ENCODE measurements around the gene SLC25A38.

DNA sequence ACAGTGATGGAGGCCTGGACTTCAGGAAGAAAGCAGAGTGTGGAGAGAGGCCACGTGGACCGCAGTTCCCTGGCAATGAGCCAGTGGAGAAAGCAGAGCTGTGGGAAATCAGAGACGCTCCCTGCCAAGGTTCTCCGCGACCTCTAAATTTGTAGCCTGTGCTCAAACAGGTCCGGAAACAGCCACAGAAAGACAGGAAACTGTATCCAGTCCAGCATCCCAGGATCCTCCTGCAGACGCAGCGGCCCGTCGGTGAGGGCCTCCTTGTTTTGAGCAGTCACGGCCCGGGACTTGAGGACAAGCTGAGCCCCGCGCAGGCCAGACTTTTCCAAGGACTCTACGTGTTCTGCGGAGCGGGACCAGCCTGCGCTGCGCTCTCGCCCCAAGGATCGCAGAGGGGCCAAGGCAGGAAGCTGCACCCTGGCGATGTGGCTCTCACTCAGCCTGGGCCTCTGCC is 45.6 kb downstream of the SLC25A38 start:
- TF ChIP-seq, protein P1, sequence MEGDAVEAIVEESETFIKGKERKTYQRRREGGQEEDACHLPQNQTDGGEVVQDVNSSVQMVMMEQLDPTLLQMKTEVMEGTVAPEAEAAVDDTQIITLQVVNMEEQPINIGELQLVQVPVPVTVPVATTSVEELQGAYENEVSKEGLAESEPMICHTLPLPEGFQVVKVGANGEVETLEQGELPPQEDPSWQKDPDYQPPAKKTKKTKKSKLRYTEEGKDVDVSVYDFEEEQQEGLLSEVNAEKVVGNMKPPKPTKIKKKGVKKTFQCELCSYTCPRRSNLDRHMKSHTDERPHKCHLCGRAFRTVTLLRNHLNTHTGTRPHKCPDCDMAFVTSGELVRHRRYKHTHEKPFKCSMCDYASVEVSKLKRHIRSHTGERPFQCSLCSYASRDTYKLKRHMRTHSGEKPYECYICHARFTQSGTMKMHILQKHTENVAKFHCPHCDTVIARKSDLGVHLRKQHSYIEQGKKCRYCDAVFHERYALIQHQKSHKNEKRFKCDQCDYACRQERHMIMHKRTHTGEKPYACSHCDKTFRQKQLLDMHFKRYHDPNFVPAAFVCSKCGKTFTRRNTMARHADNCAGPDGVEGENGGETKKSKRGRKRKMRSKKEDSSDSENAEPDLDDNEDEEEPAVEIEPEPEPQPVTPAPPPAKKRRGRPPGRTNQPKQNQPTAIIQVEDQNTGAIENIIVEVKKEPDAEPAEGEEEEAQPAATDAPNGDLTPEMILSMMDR (IDR thresholded peaks at IDR 0.05), result no peak
- TF ChIP-seq POLR2A (IDR thresholded peaks at IDR 0.05), result no peak

Measured in esophagus squamous epithelium (tissue), 4 donors.